GM12878 (cell line): ENCODE results near the gene OR10A3.

Experiments
- CTCF ChIP-seq, 3 experiments: IDR thresholded peaks in 2 of 3; conservative IDR thresholded peaks in 1 of 3; 2 replicates each; pipeline ENCODE4 v1.5.1; 2011; ENCODE audit warnings: low read depth in 3 of 3, low read length in 3 of 3, mild to moderate bottlenecking in 3 of 3, control low read depth in 2 of 3, moderate library complexity in 2 of 3, inconsistent platforms in 1 of 3, mixed read lengths in 1 of 3; ENCODE audit not compliant: control insufficient read depth in 2 of 3, insufficient read depth in 1 of 3; ENCODE audit errors: extremely low read depth in 1 of 3
- POLR2AphosphoS2 ChIP-seq: IDR thresholded peaks from 2 replicates; pipeline ENCODE4 v1.6.1; 2011; ENCODE audit warnings: low read depth, mild to moderate bottlenecking, low read length, improper control_type of control experiment, moderate library complexity
- RB1 ChIP-seq: fragments of 450-650 bp; formaldehyde crosslinking; IDR thresholded peaks from 2 replicates; pipeline ENCODE4 v1.6.1; 2017; ENCODE audit warnings: mild to moderate bottlenecking, borderline replicate concordance
- ZNF384 ChIP-seq: IDR thresholded peaks from 2 replicates; pipeline ENCODE4 v1.6.1; 2012; ENCODE audit warnings: low read depth, mild to moderate bottlenecking, low read length, improper control_type of control experiment, borderline replicate concordance

- TF ChIP-seq ZNF384: no peak
- no peak for TF ChIP-seq RB1
- no peak for TF ChIP-seq POLR2AphosphoS2
- no peak for TF ChIP-seq CTCF (IDR thresholded peaks at IDR 0.05 in 2 of 3, conservative IDR thresholded peaks at IDR 0.05 in 1 of 3; ENCODE audit: control insufficient read depth in 2 of 3, extremely low read depth in 1 of 3, insufficient read depth in 1 of 3, low read depth in 3 of 3, low read length in 3 of 3)
Observed at GRCh38 chr11:7965386-7965785, 23.9 kb upstream of the OR10A3 start, which contains the start of gene NLRP10.
